ENCODE measurements around the gene GART. TPM values are rescaled to one million over a fixed set of nuclear protein-coding genes. Genes with fewer than 3 reads are reported as not detected.
"Not testable (repeated sequence)": the region's sequence is repeated elsewhere in the genome, so short reads cannot be mapped to it uniquely, and the experiment has no call there.

GART gene
- total RNA-seq, 1 donor from 2014 or later = 45.2 TPM

DNA sequence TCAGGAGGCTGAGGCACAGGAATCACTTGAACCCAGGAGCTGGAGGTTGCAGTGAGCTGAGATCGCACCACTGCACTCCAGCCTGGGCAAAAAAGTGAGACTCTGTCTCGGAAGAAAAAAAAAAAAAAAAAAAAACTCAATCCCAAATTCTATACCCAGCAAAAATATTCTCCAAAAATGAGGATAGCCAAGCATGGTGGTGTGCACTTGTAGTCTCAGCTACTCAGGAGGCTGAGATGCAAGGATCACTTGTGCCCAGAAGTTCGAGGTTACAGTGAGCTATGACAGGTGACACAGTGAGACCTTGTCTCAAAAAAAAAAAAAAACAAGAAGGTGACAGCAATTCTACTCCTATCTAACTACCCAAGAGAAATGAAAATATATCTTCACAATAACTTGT, 68.6 kb downstream of the GART start:
- no peak for DNase-seq (ENCODE audit: low read depth in 2 of 2)

DNA sequence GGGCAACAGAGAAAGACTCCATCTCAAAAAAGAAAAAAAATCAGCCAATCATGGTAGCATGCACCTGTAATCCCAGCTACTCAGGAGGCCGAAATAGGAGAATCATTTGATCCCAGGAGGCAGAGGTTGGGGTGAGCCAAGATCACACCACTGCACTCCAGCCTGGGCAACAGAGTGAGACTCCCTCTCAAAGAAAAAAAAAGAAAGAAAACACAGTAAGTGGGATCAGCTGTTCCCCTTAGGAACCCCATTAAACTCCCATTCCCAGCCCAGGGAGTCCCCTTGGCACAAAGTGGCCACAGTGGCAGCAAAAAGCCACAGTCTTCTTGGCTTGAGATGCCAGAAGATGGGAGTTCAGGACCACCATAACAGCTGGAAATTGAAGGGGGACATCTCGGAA, 71.2 kb downstream of the GART start:
- no peak for DNase-seq (ENCODE audit: low read depth in 2 of 2)

DNA sequence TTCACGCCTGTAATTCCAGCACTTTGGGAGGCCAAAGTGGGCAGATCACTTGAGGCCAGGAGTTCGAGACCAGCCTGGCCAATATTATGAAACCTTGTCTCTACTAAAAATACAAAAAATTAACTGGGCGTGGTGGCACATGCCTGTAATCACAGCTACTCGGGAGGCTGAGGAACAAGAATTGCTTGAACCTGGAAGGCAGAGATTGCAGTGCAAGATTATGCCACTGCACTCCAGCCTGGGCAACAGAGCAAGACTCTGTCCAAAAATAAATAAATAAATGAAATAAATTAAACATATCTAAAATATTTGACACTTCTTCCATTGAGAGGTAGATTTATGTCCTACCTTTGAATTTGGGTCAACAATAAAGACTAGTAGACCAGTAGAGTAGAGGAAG, 72.7 kb downstream of the GART start:
- not testable (repeated sequence) for DNase-seq (ENCODE audit: low read depth in 2 of 2)

DNA sequence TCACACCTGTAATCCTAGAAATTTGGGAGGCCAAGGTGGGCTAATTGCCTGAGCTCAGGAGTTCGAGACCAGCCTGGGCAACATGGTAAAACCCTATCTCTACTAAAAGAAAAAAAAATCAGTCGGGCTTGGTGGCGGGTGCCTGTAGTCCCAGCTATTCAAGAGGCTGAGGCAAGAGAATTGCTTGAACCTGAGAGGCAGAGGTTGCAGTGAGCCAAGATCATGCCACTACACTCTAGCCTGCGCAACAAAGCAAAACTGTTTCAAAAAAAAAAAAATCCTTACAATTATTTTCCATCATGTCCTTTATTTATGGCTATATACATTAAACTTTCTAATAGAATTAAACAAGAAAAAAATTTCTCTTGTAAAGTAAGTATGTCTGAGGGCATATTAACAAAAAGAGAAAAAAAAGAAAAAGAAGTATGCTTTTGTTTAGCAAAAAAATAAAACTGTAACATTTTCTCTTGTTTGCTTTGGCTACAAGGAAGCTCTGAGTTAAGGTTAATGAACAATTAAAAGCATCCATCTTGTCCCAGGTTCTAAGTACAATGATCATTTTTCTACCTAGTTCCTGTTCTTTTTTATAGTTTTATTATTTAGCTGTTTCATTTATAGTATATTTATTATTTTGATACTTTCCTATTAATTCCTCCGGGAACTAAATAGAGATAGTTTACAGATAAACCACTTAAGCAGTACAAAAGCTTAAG, 80.2 kb downstream of the GART start:
- DNase-seq (ENCODE audit: low read depth in 2 of 2) = no peak

DNA sequence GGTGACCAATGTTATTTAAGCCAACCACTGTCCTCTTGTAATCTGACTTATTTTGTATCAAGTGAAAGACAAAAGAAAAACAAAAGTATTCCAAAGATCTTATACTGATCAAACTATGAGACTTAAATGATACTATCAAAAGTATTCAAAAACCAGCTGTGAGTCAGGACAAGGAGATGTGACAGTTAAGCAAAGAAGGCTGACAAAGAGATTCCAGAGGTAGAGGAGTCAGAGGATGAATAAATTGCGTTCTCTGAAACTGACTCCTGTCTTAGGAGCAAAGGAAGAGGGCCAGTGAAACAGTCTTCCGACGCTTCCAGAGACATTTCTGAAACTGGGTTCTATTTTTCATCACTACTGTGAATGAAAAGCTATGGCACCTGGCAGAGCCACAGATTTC, 83.1 kb downstream of the GART start:
- DNase-seq (ENCODE audit: low read depth in 2 of 2) = no peak

DNA sequence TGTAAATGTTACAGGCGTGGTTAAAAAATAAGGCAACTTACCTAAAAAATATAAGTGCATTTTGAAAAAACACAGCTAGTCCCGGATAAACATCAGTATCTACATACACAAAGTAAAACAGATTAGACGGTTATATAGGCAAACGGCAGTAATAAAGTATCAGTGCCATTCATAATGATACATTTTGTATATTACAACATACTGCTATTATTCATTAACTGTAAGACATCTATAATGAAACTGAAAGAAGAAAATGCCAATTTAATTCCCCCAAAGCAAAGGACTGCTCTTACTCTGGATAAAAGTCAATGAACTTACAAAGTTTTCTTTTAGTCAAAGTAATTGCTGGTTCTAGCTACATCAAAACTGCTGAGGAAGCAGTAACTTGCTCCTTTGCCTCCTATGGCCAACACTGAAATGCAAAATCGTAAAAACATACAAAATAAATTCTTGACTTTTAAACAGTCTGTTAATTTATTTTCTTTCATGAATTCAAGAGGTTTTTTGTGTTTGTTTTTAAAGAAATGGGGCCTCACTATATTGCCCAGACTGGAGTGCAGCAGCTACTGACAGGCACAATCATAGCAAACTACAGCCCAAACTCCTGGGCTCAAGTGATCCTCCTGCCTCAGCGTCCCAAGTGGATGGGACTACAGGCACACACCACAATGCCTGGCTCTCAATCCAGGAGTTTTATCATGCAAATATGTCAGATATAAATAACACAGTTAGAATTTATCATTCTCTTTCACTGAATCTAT, 86.1 kb downstream of the GART start:
- no peak for DNase-seq (ENCODE audit: low read depth in 2 of 2)

Other genes with a start within 250 kb of the GART start
- 13.1 and 19.2 TPM in 2 replicates for gene IFNAR1, start 217.1 kb downstream of the GART start, total RNA-seq
- gene IFNGR2, start 138.7 kb downstream of the GART start, total RNA-seq = 36.2 and 48.8 TPM in 2 replicates
- gene TMEM50B, start 62.1 kb downstream of the GART start, total RNA-seq = 13.7 and 23.4 TPM in 2 replicates
- 0.99 and 1.1 TPM in 2 replicates for gene DNAJC28, start 50.4 kb downstream of the GART start, total RNA-seq
- gene SON, start 921 bp upstream of the GART start, total RNA-seq = 75.4 and 88.3 TPM in 2 replicates
- gene DONSON, start 46.6 kb upstream of the GART start, total RNA-seq = 6.5 and 8.9 TPM in 2 replicates
- 18.7 and 24.6 TPM in 2 replicates for gene CRYZL1, start 99.6 kb upstream of the GART start, total RNA-seq
- 35.3 and 40.5 TPM in 2 replicates for gene ITSN1, start 100.4 kb upstream of the GART start, total RNA-seq

All from lung microvascular endothelial cell (primary cell).